Adrenal gland (tissue), 5 donors: Measurements from ENCODE around the gene PROK1.
"Not testable (repeated sequence)": the region's sequence is repeated elsewhere in the genome, so short reads cannot be mapped to it uniquely, and the experiment has no call there.

ENCODE experiments used
- POLR2A ChIP-seq, 2 donors: fragments of 450-650 bp; IDR thresholded peaks; one replicate each; pipeline ENCODE4 v1.6.1; 2017; ENCODE audit warnings: antibody characterized with exemption in 2 of 2, mild to moderate bottlenecking in 2 of 2, moderate library complexity in 1 of 2
- TF ChIP-seq, protein P1 (sequence below), 6 experiments: fragments of 450-650 bp in 4 of 6; fragments of 200-600 bp in 2 of 6; sonication (generic) in 1 of 6; IDR thresholded peaks; 1 replicate in 5 of 6; 2 replicates in 1 of 6; pipeline versions ENCODE4 v1.5.1 to v1.8.0; 2016 to 2021; ENCODE audit warnings: antibody characterized with exemption in 6 of 6, mild to moderate bottlenecking in 2 of 6, moderate library complexity in 1 of 6
- donor health status: DM: no; HTN: no; CAD: no.

DNA sequence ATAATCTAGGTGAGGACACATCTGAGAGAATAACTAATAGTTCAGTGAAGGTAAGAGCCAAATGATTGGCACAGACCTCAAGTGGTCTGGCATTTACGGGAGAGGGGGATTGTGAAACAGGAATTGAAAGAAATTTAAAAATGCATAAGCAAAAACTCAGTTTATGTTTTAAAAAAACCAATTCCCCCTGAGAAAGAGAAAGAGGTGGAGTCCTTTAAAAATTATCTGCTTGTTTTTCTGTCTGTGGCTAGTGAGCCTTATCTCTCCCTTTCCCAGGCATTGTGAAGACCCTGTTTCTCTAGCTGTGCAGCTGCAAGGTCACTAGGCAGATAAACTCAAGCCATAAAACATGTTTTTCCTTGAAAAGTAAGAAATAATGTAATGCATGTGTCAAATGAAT lies 37.9 kb upstream of the PROK1 start:
- TF ChIP-seq POLR2A (IDR thresholded peaks at IDR 0.05) = not testable (repeated sequence)
- TF ChIP-seq, protein P1, sequence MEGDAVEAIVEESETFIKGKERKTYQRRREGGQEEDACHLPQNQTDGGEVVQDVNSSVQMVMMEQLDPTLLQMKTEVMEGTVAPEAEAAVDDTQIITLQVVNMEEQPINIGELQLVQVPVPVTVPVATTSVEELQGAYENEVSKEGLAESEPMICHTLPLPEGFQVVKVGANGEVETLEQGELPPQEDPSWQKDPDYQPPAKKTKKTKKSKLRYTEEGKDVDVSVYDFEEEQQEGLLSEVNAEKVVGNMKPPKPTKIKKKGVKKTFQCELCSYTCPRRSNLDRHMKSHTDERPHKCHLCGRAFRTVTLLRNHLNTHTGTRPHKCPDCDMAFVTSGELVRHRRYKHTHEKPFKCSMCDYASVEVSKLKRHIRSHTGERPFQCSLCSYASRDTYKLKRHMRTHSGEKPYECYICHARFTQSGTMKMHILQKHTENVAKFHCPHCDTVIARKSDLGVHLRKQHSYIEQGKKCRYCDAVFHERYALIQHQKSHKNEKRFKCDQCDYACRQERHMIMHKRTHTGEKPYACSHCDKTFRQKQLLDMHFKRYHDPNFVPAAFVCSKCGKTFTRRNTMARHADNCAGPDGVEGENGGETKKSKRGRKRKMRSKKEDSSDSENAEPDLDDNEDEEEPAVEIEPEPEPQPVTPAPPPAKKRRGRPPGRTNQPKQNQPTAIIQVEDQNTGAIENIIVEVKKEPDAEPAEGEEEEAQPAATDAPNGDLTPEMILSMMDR (IDR thresholded peaks at IDR 0.05) = not testable (repeated sequence)
